ENCODE results near the gene CDIPT.
"Not testable (repeated sequence)": the region's sequence is repeated elsewhere in the genome, so short reads cannot be mapped to it uniquely, and the experiment has no call there.

Gene CDIPT

GRCh38 chr16:29894352-29894751 lies 31.3 kb upstream of the CDIPT start:
- Histone ChIP-seq H3K27ac (ENCODE audit: low read length) (no peak overlapping the region), H3K27me3 (ENCODE audit: low read depth, low read length) (peaks cover 8% of the 10 kb centered on the region), H3K9ac (ENCODE audit: low read length) (no peak overlapping the region), H3K4me2 (ENCODE audit: low read length) (no peak overlapping the region), H3K4me1 (ENCODE audit: low read length) (no peaks in the 10 kb centered on the region), H2AFZ (ENCODE audit: low read depth, low read length) (no peak overlapping the region), H3K36me3 (replicated peaks; ENCODE audit: low read depth, low read length) (no peaks in the 10 kb centered on the region), H3K9me3 (ENCODE audit: insufficient read depth, low read length) (no peaks in the 10 kb centered on the region), H3K79me2 (ENCODE audit: low read length) (no peaks in the 10 kb centered on the region), H4K20me1 (ENCODE audit: insufficient read depth, low read length) (peaks cover 3% of the 10 kb centered on the region), H3K4me3 (ENCODE audit: low read length) (no peak overlapping the region)
- TF ChIP-seq CTCF (IDR thresholded peaks at IDR 0.05; ENCODE audit: low read depth, low read length) (no peak), EZH2phosphoT487 (IDR thresholded peaks at IDR 0.05; ENCODE audit: low read depth) (no peak)

- Histone ChIP-seq H3K9me3 (ENCODE audit: insufficient read depth, low read length) (no peaks in the 10 kb centered on the region), H3K79me2 (ENCODE audit: low read length) (no peaks in the 10 kb centered on the region), H3K4me2 (ENCODE audit: low read length) (no peak overlapping the region), H3K4me1 (ENCODE audit: low read length) (no peaks in the 10 kb centered on the region), H3K27me3 (ENCODE audit: low read depth, low read length) (peaks cover 8% of the 10 kb centered on the region), H3K27ac (ENCODE audit: low read length) (no peak overlapping the region), H3K36me3 (replicated peaks; ENCODE audit: low read depth, low read length) (no peaks in the 10 kb centered on the region), H2AFZ (ENCODE audit: low read depth, low read length) (no peak overlapping the region), H4K20me1 (ENCODE audit: insufficient read depth, low read length) (peaks cover 3% of the 10 kb centered on the region), H3K4me3 (ENCODE audit: low read length) (no peak overlapping the region), H3K9ac (ENCODE audit: low read length) (no peak overlapping the region)
- no peak for TF ChIP-seq EZH2phosphoT487 (IDR thresholded peaks at IDR 0.05; ENCODE audit: low read depth)
- no peak for TF ChIP-seq CTCF (IDR thresholded peaks at IDR 0.05; ENCODE audit: low read depth, low read length)
These were observed 30.5 kb upstream of the CDIPT start for GRCh38 chr16:29893553-29893952.

GRCh38 chr16:29892458-29892813 lies 29.4 kb upstream of the CDIPT start:
- no peak for TF ChIP-seq EZH2phosphoT487 (IDR thresholded peaks at IDR 0.05; ENCODE audit: low read depth)
- no peak for TF ChIP-seq CTCF (IDR thresholded peaks at IDR 0.05; ENCODE audit: low read depth, low read length)
- H4K20me1 ChIP-seq (ENCODE audit: insufficient read depth, low read length) = peaks cover 2% of the 10 kb centered on the region; the same call in 1 of the 2 replicates

GRCh38 chr16:29891525-29892457 lies 28.8 kb upstream of the CDIPT start:
- no peaks in the 10 kb centered on the region for H4K20me1 ChIP-seq (ENCODE audit: insufficient read depth, low read length)
- no peak overlapping the region for H2AFZ ChIP-seq (ENCODE audit: low read depth, low read length)
- no peaks in the 10 kb centered on the region for H3K9me3 ChIP-seq (ENCODE audit: insufficient read depth, low read length)
- no peaks in the 10 kb centered on the region for H3K79me2 ChIP-seq (ENCODE audit: low read length)
- H3K9ac ChIP-seq (ENCODE audit: low read length) = no peak overlapping the region
- H3K4me2 ChIP-seq (ENCODE audit: low read length) = no peak overlapping the region
- no peaks in the 10 kb centered on the region for H3K36me3 ChIP-seq (replicated peaks; ENCODE audit: low read depth, low read length)
- H3K27ac ChIP-seq (ENCODE audit: low read length) = no peak overlapping the region
- H3K4me1 ChIP-seq (ENCODE audit: low read length) = no peaks in the 10 kb centered on the region
- TF ChIP-seq CTCF (IDR thresholded peaks at IDR 0.05; ENCODE audit: low read depth, low read length) = no peak
- TF ChIP-seq EZH2phosphoT487 (IDR thresholded peaks at IDR 0.05; ENCODE audit: low read depth) = no peak
- H3K4me3 ChIP-seq (ENCODE audit: low read length) = no peak overlapping the region
- peaks cover 4% of the 10 kb centered on the region; the same call in 1 of the 2 replicates for H3K27me3 ChIP-seq (ENCODE audit: low read depth, low read length)

More at GRCh38 chr16:29892458-29892813, 29.4 kb upstream of the CDIPT start:
- no peaks in the 10 kb centered on the region for H3K4me1 ChIP-seq (ENCODE audit: low read length)
- H3K27me3 ChIP-seq (ENCODE audit: low read depth, low read length) = peaks cover 4% of the 10 kb centered on the region; the same call in 1 of the 2 replicates
- no peak overlapping the region for H2AFZ ChIP-seq (ENCODE audit: low read depth, low read length)
- no peak overlapping the region for H3K4me2 ChIP-seq (ENCODE audit: low read length)
- no peaks in the 10 kb centered on the region for H3K36me3 ChIP-seq (replicated peaks; ENCODE audit: low read depth, low read length)
- no peaks in the 10 kb centered on the region for H3K79me2 ChIP-seq (ENCODE audit: low read length)
- no peak overlapping the region for H3K27ac ChIP-seq (ENCODE audit: low read length)
- no peaks in the 10 kb centered on the region for H3K9me3 ChIP-seq (ENCODE audit: insufficient read depth, low read length)
- H3K9ac ChIP-seq (ENCODE audit: low read length) = no peak overlapping the region
- H3K4me3 ChIP-seq (ENCODE audit: low read length) = no peak overlapping the region

GRCh38 chr16:29889372-29889771 lies 26.3 kb upstream of the CDIPT start:
- H3K9me3 ChIP-seq (ENCODE audit: insufficient read depth, low read length); H3K36me3 ChIP-seq (replicated peaks; ENCODE audit: low read depth, low read length): not testable (repeated sequence)

More at GRCh38 chr16:29889372-29889771, 26.3 kb upstream of the CDIPT start:
- not testable (repeated sequence) for H3K4me1 ChIP-seq (ENCODE audit: low read length); H3K27ac ChIP-seq (ENCODE audit: low read length); H3K27me3 ChIP-seq (ENCODE audit: low read depth, low read length); H2AFZ ChIP-seq (ENCODE audit: low read depth, low read length); H3K79me2 ChIP-seq (ENCODE audit: low read length); H3K4me2 ChIP-seq (ENCODE audit: low read length); H3K4me3 ChIP-seq (ENCODE audit: low read length); H4K20me1 ChIP-seq (ENCODE audit: insufficient read depth, low read length); H3K9ac ChIP-seq (ENCODE audit: low read length)
